HG03103 (cell line): ENCODE measurements around the gene KRTAP10-2.
"Not testable (repeated sequence)": the region's sequence is repeated elsewhere in the genome, so short reads cannot be mapped to it uniquely, and the experiment has no call there.

ENCODE experiments used
- ATAC-seq: cut with Tn5 transposase; IDR thresholded peaks from one replicate; pipeline ENCODE4 v1.9.1; 2021; ENCODE audit warnings: low read depth; ENCODE audit not compliant: unreplicated experiment

KRTAP10-2 gene

GRCh38 chr21:44551340-44551961, at the start of gene KRTAP10-2:
TSS of gene KRTAP10-2 (minus strand) at chr21:44551505. CDS start at chr21:44551458, 47 bp downstream.
- ATAC-seq: no peak

GRCh38 chr21:44601091-44601490, 49.8 kb upstream of the KRTAP10-2 start:
- not testable (repeated sequence) for ATAC-seq

- ATAC-seq: not testable (repeated sequence)
Observed at GRCh38 chr21:44600118-44600978, 49.0 kb upstream of the KRTAP10-2 start, which contains the start of gene KRTAP10-7. TSS of gene KRTAP10-7 (plus strand) at chr21:44600597. CDS start at chr21:44600622, 25 bp downstream.

- no peak for ATAC-seq
Observed at GRCh38 chr21:44599264-44600029, 48.1 kb upstream of the KRTAP10-2 start.

GRCh38 chr21:44598061-44598460, 46.8 kb upstream of the KRTAP10-2 start:
- no peak for ATAC-seq

GRCh38 chr21:44596068-44596725, 44.9 kb upstream of the KRTAP10-2 start:
- ATAC-seq: no peak

- no peak for ATAC-seq
Observed at GRCh38 chr21:44595524-44595923, 44.2 kb upstream of the KRTAP10-2 start.

- no peak for ATAC-seq
Observed at GRCh38 chr21:44594406-44594916, 43.2 kb upstream of the KRTAP10-2 start.

GRCh38 chr21:44593598-44594405, 42.5 kb upstream of the KRTAP10-2 start:
- ATAC-seq: no peak

- no peak for ATAC-seq
Observed at GRCh38 chr21:44592446-44593311, 41.4 kb upstream of the KRTAP10-2 start, which contains the start of gene KRTAP10-6. TSS of gene KRTAP10-6 (minus strand) at chr21:44592505. CDS start at chr21:44592484, 21 bp downstream.

- ATAC-seq: not testable (repeated sequence)
Observed at GRCh38 chr21:44591801-44592130, 40.5 kb upstream of the KRTAP10-2 start.

- ATAC-seq: not testable (repeated sequence)
Observed at GRCh38 chr21:44590897-44591800, 39.8 kb upstream of the KRTAP10-2 start.

- ATAC-seq: no peak
Observed at GRCh38 chr21:44590311-44590721, 39.0 kb upstream of the KRTAP10-2 start.

GRCh38 chr21:44589586-44590305, 38.4 kb upstream of the KRTAP10-2 start:
- no peak for ATAC-seq

- no peak for ATAC-seq
Observed at GRCh38 chr21:44589094-44589493, 37.8 kb upstream of the KRTAP10-2 start.

GRCh38 chr21:44585892-44586291, 34.6 kb upstream of the KRTAP10-2 start:
- ATAC-seq: no peak

- no peak for ATAC-seq
Observed at GRCh38 chr21:44583800-44584147, 32.5 kb upstream of the KRTAP10-2 start.
